GM21423 (cell line): ENCODE results near the gene SLX4.
"Not testable (repeated sequence)": the region's sequence is repeated elsewhere in the genome, so short reads cannot be mapped to it uniquely, and the experiment has no call there.

Experiments used
- ATAC-seq: cut with Tn5 transposase; IDR thresholded peaks from one replicate; pipeline ENCODE4 v1.9.1; 2021; ENCODE audit warnings: mild to moderate bottlenecking, moderate library complexity; ENCODE audit not compliant: unreplicated experiment

SLX4 gene, protein sequence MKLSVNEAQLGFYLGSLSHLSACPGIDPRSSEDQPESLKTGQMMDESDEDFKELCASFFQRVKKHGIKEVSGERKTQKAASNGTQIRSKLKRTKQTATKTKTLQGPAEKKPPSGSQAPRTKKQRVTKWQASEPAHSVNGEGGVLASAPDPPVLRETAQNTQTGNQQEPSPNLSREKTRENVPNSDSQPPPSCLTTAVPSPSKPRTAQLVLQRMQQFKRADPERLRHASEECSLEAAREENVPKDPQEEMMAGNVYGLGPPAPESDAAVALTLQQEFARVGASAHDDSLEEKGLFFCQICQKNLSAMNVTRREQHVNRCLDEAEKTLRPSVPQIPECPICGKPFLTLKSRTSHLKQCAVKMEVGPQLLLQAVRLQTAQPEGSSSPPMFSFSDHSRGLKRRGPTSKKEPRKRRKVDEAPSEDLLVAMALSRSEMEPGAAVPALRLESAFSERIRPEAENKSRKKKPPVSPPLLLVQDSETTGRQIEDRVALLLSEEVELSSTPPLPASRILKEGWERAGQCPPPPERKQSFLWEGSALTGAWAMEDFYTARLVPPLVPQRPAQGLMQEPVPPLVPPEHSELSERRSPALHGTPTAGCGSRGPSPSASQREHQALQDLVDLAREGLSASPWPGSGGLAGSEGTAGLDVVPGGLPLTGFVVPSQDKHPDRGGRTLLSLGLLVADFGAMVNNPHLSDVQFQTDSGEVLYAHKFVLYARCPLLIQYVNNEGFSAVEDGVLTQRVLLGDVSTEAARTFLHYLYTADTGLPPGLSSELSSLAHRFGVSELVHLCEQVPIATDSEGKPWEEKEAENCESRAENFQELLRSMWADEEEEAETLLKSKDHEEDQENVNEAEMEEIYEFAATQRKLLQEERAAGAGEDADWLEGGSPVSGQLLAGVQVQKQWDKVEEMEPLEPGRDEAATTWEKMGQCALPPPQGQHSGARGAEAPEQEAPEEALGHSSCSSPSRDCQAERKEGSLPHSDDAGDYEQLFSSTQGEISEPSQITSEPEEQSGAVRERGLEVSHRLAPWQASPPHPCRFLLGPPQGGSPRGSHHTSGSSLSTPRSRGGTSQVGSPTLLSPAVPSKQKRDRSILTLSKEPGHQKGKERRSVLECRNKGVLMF (N-terminal part only)

DNA sequence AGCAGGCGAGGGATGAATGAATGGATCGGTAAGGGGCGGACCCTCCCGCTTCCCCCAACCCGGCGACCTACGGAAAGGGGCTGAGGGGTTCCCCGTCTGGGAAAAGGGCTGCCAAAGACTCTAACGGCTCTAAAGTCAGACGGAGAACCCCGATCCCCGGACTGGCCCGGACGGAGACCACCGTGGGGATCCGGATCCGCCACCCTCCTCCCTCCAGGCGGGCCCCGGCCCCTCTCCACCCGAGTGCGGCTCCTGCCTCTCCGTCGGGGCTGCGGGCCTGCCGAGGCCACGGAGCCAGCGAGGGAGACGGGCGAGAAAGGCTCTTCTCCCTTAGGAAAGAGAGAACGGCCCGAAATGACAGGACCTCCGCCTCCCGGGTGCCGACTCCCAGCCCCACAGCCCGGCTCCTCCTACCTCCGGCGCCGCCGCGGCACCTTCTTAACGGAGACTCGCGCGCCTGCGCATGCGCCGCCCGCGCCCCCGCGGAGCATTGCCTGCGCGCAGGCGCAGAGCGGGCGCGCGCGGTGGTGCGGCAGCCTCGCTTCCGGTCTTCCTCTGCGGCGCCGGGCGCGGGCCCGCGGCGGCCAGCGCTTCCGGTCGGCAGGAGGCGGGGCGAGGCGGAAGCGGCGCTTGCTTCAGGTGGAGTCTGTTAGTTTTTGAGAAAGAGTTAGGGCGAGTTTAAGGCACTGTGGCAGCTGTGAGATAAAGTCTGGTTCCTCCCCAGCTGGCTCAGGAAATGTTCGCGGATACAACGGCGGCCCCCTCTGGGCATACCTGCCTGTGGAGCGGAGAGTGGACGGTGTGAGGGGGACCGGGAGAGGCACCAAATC, at the start of gene SLX4:
Gene SLX4 (minus strand): TSS at position 461 of the 830 bp plus-strand sequence. CDS start 2,642 bp downstream, outside the sequence.
- ATAC-seq: peak; percentile 88

DNA sequence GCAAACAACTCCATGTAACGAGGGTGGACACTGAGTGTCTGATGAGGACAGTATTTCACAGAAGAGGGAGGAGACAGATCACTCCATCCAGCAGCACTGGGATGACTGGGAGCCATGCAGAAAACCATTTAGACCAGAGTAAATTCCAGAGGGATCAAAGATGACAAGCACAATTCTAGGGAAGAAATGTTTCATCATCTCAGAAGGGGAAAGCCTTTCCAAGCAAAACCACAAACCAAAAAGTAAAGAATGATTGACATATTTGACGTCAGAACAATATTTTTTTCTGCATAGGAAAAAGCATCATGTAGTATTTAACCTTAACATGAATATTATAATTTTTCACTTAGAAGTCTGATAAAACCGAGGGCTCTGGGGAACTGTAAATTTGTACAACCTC, 47.8 kb upstream of the SLX4 start:
- ATAC-seq: no peak

DNA sequence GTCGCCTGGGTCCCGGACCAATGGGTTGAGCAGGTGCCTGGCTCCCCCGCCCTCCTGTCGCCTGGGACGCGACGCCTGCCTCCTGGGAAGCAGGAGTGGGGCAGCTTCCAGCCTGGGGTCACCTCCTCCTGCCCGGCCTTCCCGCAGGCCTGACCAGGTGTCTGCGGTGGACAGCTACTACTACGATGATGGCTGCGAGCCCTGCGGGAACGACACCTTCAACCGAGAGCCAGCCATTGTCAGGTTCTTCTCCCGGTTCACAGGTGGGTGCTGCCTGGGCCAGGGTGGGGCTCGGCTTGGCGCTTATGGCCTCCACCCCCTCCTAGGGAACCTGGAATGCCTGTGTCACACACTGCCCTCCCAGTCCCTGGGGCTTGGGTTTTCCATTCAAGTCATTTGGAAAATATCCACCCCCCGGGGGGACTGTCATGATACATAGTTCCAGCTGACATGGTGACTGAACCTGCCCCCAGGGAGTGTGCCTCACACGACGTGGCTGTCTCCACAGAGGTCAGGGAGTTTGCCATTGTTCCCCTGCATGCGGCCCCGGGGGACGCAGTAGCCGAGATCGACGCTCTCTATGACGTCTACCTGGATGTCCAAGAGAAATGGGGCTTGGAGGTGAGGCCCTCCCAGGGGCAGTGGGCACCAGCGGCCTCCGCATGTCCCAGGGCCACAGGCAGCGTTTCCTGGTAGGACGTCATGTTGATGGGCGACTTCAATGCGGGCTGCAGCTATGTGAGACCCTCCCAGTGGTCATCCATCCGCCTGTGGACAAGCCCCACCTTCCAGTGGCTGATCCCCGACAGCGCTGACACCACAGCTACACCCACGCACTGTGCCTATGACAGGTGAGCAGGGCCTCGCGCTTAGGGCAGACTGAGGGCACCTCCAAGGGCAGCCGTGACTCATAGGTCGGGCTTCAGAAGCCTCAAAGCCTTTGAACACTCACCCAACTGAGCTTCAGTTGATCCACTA, 45.4 kb upstream of the SLX4 start:
- no peak for ATAC-seq

DNA sequence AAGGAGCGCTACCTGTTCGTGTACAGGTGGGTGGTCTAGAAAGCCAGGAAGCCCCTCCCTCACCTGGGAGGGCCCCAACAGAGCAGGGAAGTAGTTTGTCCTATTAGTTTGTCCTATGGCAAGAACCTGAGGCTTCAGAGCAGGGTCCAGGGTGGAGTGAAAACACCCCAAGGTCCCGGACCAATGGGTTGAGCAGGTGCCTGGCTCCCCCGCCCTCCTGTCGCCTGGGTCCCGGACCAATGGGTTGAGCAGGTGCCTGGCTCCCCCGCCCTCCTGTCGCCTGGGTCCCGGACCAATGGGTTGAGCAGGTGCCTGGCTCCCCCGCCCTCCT, 44.7 kb upstream of the SLX4 start:
- ATAC-seq: not testable (repeated sequence)

DNA sequence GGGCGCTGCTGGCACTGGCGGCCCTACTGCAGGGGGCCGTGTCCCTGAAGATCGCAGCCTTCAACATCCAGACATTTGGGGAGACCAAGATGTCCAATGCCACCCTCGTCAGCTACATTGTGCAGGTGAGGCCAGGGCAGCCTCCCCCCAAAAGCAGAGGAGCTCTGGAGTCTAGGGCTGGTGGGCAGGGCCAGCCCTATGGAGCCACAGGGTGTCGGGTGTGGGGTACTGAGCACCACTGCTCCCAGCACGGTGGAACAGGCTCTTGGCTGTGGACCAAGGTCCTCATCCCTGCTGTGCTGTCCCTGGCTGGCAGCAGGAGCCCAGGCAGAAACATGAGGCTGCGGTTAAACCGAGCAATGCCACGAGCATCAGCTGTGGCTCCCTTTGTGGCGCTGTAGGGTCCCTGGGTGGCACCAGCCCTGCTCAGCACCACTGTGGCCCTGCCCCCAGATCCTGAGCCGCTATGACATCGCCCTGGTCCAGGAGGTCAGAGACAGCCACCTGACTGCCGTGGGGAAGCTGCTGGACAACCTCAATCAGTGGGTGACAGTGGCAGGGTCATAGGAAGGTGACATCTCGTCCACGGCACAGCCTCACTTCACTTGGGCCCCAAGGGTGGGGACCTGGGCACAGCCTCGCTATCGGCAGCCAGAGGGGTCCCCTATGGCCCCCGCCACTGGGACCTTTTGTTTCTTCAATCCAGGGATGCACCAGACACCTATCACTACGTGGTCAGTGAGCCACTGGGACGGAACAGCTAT, 44.2 kb upstream of the SLX4 start:
- no peak for ATAC-seq

DNA sequence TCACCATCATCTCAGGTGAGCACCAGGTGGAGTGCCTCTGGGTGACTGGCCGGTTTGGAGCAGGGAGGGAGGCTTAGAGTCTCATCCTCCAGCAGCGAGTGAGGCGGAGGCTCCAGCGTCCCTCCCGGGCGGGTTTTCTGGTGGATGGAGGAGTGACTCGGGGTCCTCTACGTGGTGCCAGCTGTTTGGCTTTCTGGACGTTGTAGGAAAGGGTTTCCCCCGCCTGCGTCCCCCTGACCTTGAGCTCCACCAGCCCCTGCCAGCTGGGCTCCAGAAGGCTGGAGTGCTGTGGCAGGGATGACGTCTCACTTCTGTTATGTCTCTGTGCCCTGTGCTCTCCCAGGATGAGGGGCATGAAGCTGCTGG, 43.6 kb upstream of the SLX4 start:
- no peak for ATAC-seq

DNA sequence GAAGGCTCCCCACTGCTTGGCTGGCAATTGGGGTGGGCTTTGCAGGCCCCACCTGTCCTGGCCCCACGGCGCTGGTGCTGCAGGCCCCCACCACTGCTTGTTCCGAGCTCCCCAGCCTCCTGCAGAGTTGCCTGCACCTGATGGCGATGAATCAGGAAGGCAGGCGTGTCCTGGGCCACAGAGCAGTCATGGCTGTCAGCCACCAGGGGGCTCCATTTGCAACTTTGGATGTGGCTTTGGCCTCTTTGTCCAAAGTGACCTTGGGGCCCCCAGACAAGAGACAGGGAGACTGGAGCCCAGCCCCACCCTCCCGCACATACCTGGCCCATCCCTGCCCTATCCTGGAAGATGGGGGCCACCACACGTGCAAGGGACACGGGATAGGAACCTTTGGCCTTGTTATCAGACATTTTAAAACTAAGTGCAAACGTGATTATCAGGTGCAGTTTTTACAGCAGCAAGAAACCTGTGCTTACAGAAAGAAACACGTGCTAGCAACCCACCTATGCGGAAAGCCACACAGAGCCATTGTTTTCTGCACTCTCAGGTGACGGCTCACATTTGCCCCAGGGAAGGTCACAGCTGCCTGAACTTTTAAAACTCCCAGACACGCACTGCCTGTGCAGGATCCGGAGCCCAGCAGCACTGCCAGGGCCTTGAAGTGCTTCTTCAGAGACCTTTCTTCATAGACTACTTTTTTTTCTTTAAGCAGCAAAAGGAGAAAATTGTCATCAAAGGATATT, 43.0 kb upstream of the SLX4 start, which contains the start of gene DNASE1:
Gene DNASE1 (plus strand): TSS at position 443 of the 743 bp plus-strand sequence. CDS start 683 bp downstream, outside the sequence.
- ATAC-seq: no peak

DNA sequence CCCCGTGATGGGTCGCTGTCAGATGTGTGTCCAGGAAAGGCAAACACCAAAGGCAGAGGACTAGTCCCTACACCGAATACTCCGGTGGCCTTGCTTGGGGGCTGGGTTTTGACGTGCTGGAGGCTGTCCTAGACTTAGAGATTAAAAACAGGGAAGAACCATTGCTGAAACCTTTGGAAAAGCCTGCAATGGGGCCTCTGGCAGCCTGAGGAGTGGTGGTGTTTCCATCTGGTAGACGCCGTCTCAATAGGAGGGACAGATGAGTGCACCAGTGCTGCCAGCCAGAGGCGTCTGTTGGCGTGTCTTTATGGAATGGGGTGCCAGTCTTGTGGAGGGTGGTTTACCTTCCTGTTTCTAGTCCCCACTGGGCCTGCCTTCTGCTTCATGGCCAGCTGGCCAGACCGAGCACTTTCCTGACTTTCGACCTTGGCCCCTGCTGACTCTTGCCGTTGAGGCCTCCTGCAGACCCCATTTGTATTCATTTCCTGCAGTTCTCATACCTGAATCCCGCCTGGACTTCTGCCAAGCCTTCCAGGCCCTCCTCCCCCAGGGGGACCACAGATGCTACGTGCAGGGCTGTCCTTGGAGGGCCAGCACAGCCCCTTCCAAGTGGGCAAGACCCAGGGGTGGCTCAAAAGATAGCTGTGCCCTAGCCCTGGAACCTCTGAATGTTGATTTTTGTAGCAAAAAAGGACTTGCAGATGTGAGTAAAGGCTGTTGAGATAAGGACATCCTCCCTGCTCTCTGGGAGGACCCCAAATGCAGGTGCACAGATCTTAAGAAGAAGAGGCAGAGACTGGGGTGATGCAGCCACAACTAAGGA, 41.2 kb upstream of the SLX4 start:
- ATAC-seq: no peak

DNA sequence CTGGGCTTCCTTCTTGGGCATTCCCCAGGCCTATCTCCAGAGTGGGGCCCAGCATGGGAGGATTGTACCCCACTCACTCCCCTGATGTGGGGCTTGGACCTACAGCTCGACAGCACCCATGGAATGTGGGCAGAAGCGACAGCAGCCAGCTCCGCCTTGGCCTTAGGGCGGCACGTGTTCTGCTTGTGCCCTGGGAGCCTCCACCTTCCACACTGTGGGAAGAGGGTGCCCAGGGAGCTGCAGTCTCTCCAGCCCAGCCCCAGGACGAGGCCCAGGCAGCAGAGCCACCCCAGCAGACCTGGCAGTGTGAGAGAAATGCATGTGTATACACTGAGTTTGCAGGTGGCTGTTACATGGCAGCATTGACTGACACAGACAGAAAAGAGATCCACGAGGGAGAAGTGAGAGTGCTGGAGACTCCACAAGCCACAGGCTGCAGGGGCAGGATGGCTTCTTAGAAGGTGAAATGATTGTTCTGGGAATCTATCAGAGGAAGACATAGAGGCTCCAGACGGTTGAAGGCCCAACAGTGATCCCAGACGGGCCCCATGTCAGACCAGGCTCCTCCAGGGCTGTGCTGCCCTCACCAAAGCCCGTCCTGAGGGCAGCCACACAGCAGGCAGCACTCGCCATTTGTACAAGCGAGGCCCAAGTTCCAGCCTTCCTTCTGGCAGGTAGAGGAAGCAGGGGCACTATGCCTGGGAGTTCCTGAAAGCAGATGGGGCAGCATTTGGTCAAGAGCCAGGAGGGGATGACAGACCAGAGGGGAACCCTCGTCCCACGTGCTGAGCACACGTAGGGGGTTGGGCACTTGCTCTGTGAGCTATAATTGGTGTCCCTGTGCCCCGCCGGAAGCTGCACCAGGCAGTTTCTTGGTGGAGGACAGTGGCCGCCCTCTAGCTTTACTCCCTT, 40.3 kb upstream of the SLX4 start:
- ATAC-seq: no peak

DNA sequence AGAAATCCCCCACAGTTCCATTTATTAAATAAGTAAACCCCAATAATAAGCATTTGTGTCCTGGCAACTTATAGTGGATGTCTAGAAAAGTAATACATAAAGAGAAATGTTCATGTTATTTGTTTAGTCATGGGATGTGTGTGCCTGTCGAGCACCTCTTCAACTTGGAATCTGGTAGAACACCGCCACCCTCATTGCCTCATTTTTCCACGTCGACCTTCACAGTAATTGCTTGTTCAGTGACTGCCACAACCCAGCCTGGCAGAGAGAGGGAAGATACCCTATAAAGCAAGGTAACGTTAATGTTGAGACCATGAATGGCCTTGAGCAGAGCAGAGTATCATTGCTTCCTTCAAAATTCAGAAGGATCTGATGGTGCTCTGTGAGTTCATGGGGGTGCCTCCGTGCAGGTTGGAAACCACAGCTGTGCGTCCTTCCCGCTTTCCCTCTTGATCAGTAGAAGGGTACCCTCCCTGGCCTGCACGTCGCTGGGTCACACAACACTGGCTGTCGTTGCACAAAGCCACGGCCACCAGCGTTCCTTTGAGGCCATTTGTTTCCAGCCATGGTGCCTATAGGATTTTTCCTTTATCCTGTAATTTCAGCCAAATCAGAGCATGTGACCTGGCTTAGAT, 39.3 kb upstream of the SLX4 start:
- no peak for ATAC-seq

DNA sequence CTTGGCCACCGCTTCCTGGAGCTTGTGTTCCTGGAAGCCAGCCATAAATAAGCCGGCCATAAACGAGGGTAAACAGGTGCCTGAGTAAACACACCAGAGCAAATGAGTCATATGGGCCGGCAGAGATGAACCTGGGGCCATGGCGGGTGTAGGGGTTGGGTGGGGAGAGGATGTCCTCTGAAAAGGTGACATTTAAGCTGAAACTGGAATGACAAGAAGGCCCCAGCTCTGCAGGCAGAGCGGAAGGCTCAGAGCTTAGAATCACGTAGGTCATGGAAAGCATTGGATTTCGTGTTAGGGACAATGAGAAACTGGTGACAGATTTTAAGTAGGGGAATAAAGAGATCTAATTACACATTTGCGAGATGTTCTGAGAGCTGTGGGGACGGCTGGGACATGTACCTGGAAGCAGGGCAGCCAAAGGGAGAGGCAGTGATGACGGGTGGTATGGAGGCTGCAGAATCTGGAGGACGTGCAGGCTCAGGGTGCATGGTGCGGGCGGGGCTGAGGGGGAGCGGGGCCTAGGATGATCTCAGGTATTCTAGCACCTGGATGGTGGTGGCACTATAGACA, 35.0 kb upstream of the SLX4 start:
- ATAC-seq: no peak

DNA sequence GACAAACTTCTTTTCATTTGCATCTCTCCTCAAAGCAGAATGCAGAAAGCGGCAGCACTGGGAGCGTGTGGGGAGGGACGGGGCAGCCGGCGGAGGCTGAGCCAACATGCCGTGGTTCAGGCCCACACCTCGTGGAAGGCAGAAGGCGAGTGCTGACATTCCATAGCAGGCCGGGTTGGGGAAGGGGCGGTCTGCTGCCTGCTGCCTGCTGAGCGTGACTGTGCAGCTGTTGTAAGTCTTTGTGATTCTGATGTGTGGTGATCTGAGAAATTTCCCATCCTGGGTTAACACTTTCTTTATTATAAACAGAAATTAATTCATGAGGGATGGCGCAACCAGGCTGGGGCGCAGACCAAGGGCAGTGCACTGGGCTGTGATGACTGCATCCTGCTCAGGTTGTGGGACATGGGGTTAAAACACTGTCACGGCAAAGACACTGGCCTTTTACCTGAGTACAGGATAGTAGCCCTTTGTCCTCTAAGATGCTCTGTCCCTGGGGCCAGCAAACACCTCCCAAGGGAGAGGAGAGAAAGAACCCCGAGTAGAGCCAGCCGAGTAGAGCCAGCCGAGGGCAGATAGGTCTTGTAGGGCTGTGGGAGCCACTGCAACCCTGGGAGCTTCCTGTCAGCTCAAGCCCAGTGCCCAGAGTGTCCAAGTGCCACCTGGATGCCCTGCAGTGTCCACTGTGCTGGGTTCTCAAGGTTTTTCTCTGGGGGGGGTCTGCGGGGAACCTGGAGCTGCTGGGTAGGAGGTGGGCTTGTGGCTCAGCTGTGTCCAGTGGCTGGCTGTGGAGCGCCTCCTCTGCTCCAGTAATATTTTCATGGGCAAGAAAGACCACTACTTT, 34.3 kb upstream of the SLX4 start:
- no peak for ATAC-seq

DNA sequence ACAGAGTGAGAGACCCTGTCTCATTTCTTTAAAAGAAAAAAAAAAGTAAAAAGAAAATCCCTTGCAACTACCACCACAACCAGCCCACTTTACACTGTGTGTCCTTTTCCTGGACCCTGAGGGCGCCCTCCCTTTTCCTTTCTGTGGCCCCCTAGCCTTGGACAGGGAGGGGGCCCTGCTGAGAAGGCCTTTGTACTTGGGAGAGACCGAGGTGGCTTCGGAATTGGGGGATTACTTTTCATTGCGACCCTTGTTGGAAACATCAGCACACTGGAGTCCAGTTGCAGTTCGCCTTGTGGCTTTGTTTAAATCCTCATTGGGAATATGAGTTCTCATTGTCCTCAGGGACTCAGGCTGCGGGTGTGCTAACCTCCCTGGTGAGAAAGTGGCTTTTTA, 33.7 kb upstream of the SLX4 start:
- ATAC-seq: no peak

DNA sequence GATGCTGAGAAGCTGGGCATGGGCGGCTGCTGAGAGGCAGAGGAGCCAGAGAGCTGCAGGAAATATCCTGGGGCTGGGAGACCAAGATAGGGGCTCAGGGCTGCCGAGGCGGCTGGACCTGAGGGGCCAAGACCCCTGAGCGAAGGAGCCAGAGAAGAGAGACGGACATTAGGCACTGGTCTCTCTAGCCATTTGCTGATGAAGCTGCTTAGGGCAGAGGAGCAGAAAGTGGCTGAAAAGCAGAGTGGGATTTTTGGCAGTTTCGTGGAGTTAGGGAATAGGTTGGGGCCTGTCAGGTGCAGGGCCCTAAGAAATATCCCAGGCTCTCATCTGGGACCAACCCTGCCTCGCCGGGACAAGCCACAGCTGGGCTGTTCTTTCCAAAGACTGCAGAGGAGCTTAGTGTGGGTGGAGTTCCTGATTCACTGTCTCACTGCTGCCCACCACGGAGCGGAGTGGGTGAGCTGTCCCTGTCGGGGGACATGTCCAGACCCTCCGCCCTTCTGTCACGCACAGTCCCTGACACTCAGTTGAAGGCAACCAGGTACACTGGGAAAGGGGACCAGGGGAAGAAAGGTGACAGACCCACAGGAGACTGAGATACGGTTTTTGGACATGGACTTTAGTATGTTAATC, 31.8 kb upstream of the SLX4 start:
- ATAC-seq: no peak
